ENCODE results near the gene CSNK1G1.

CSNK1G1 gene

DNA sequence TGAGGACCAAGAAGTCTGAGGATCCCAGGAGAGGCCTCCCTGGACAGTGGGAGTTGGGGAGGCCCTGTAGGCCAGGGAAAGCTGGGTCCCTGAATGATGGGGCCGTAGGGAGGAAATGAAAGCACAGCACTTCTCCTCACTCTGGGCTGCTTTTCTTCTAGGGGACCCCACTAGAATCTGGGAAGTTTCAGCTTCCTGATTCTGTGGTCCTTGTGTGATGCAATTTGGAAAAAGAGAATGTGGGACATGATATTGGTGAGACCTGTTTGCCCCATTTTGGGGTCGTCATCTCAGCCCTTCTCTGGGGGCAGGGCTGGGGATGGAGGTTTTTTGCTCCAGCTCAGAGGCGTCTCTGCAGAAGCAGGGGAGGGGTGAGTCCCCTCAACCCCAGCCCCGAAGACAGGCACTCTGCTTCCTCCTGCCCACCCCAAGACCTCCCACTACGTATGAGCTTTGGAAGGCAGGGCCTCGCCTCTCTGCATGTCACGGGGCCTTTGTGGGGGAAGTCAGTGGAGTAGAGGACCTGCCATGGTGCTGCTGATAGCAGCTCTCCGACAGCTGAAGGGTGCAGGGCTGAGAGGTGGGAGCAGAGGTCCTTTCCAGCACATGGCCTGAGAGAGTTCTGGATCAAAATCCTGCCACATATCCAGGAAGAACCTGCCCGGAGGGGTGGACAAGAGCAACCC, 205.9 kb downstream of the CSNK1G1 start:
- Histone ChIP-seq H2AFZ (ENCODE audit: low read length) (no peak overlapping the region), H3K79me2 (ENCODE audit: insufficient read depth, low read length) (no peaks in the 10 kb centered on the region), H3K9ac (ENCODE audit: low read length) (no peak overlapping the region), H3K4me2 (ENCODE audit: low read length) (no peak overlapping the region; the same call in 1 of the 2 replicates), H4K20me1 (ENCODE audit: insufficient read depth, low read length) (no peaks in the 10 kb centered on the region), H3F3A (ENCODE audit: insufficient read depth, low read length) (no peaks in the 10 kb centered on the region), H3K36me3 (ENCODE audit: insufficient read depth, low read length) (peaks cover 11% of the 10 kb centered on the region; the same call in 1 of the 2 replicates), H3K27me3 (ENCODE audit: insufficient read depth, low read length) (no peaks in the 10 kb centered on the region), H3K4me3 (ENCODE audit: low read depth, low read length, poor library complexity, severe bottlenecking) (no peak overlapping the region), H3K9me2 (ENCODE audit: low read depth, low read length) (no peaks in the 10 kb centered on the region), H3K9me3 (ENCODE audit: low read length) (no peaks in the 10 kb centered on the region), H3K27ac (ENCODE audit: low read depth, low read length, poor library complexity, severe bottlenecking) (no peak overlapping the region), H3K4me1 (ENCODE audit: insufficient read depth, low read length, severe bottlenecking) (peaks cover 33% of the 10 kb centered on the region)
- TF ChIP-seq, protein P1, sequence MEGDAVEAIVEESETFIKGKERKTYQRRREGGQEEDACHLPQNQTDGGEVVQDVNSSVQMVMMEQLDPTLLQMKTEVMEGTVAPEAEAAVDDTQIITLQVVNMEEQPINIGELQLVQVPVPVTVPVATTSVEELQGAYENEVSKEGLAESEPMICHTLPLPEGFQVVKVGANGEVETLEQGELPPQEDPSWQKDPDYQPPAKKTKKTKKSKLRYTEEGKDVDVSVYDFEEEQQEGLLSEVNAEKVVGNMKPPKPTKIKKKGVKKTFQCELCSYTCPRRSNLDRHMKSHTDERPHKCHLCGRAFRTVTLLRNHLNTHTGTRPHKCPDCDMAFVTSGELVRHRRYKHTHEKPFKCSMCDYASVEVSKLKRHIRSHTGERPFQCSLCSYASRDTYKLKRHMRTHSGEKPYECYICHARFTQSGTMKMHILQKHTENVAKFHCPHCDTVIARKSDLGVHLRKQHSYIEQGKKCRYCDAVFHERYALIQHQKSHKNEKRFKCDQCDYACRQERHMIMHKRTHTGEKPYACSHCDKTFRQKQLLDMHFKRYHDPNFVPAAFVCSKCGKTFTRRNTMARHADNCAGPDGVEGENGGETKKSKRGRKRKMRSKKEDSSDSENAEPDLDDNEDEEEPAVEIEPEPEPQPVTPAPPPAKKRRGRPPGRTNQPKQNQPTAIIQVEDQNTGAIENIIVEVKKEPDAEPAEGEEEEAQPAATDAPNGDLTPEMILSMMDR (IDR thresholded peaks at IDR 0.05; ENCODE audit: low read length): no peak
- no peak for TF ChIP-seq EZH2 (IDR thresholded peaks at IDR 0.05; ENCODE audit: borderline replicate concordance, low read length)

DNA sequence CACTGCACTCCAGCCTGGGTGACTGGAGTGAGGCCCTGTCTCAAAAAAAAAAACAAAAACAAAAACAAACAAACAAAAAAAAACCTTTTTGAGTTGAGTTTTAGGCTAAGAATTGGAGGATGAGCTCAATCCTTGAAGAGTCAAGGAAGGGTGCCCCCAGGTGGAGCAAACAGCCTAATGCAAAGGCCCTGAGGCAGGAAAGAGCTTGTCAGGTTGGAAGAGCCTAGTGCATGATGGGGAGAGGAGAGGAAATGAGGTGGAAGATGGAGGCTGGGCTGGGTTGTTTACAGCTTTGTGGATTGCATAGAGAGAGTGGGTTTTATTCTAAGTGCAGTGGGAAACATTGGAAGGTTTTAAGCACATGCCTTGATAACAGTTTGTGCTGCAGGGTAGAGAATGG, 206.5 kb downstream of the CSNK1G1 start:
- Histone ChIP-seq H3K4me3 (ENCODE audit: low read depth, low read length, poor library complexity, severe bottlenecking) (no peak overlapping the region), H3K4me2 (ENCODE audit: low read length) (no peak overlapping the region), H3F3A (ENCODE audit: insufficient read depth, low read length) (no peaks in the 10 kb centered on the region), H3K9me2 (ENCODE audit: low read depth, low read length) (no peaks in the 10 kb centered on the region), H2AFZ (ENCODE audit: low read length) (no peak overlapping the region), H4K20me1 (ENCODE audit: insufficient read depth, low read length) (no peaks in the 10 kb centered on the region), H3K27ac (ENCODE audit: low read depth, low read length, poor library complexity, severe bottlenecking) (no peak overlapping the region), H3K79me2 (ENCODE audit: insufficient read depth, low read length) (no peaks in the 10 kb centered on the region), H3K9ac (ENCODE audit: low read length) (no peak overlapping the region), H3K4me1 (ENCODE audit: insufficient read depth, low read length, severe bottlenecking) (peaks cover 38% of the 10 kb centered on the region), H3K9me3 (ENCODE audit: low read length) (no peaks in the 10 kb centered on the region), H3K27me3 (ENCODE audit: insufficient read depth, low read length) (no peaks in the 10 kb centered on the region), H3K36me3 (ENCODE audit: insufficient read depth, low read length) (peaks cover 8% of the 10 kb centered on the region; the same call in 1 of the 2 replicates)
- TF ChIP-seq, protein P1 (IDR thresholded peaks at IDR 0.05; ENCODE audit: low read length): peak; percentile 41; the same call in 1 of the 2 replicates
- no peak for TF ChIP-seq EZH2 (IDR thresholded peaks at IDR 0.05; ENCODE audit: borderline replicate concordance, low read length)

DNA sequence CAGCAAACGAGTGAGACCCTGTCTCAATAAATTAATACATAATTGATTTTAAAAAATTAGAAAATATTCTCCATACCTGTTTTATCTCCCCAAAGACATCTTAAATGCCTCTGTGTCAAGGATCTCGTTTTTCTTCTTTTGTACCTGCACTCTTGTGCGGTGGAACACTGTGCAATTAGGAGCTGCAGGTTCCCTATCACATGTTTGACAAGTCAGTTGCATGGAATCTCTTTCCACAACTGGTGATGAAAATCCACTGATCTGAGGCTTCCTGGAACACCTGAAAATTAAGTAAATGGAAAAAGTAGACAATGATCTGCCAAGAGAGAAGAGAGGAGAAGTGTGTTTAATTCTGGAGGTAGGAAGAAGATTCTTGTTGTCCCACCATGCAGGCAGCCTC, 207.4 kb downstream of the CSNK1G1 start:
- no peak overlapping the region for H3K9ac ChIP-seq (ENCODE audit: low read length)
- no peaks in the 10 kb centered on the region for H4K20me1 ChIP-seq (ENCODE audit: insufficient read depth, low read length)
- peaks cover 35% of the 10 kb centered on the region for H3K4me1 ChIP-seq (ENCODE audit: insufficient read depth, low read length, severe bottlenecking)
- H3K4me2 ChIP-seq (ENCODE audit: low read length): no peak overlapping the region
- H3K27me3 ChIP-seq (ENCODE audit: insufficient read depth, low read length): no peaks in the 10 kb centered on the region
- peaks cover 2% of the 10 kb centered on the region; the same call in 1 of the 2 replicates for H3K36me3 ChIP-seq (ENCODE audit: insufficient read depth, low read length)
- no peak overlapping the region for H3K27ac ChIP-seq (ENCODE audit: low read depth, low read length, poor library complexity, severe bottlenecking)
- H2AFZ ChIP-seq (ENCODE audit: low read length): no peak overlapping the region
- H3K9me2 ChIP-seq (ENCODE audit: low read depth, low read length): no peaks in the 10 kb centered on the region
- H3K4me3 ChIP-seq (ENCODE audit: low read depth, low read length, poor library complexity, severe bottlenecking): no peak overlapping the region
- no peaks in the 10 kb centered on the region for H3K79me2 ChIP-seq (ENCODE audit: insufficient read depth, low read length)
- no peaks in the 10 kb centered on the region for H3K9me3 ChIP-seq (ENCODE audit: low read length)
- TF ChIP-seq, protein P1 (IDR thresholded peaks at IDR 0.05; ENCODE audit: low read length): no peak
- TF ChIP-seq EZH2 (IDR thresholded peaks at IDR 0.05; ENCODE audit: borderline replicate concordance, low read length): no peak
- H3F3A ChIP-seq (ENCODE audit: insufficient read depth, low read length): no peaks in the 10 kb centered on the region

Data from OCI-LY1 (cell line).